ENCODE measurements around the gene ABCC5. TPM values are rescaled to one million over a fixed set of nuclear protein-coding genes. Genes with fewer than 3 reads are reported as not detected.

ABCC5 gene
- total and polyA plus RNA-seq, 2 of the 8 experiments (the other 6 are each of a cell fraction or from before 2014, with no cell fraction given) = 25.3 to 40.8 TPM

- Histone ChIP-seq H3K9ac (replicated peaks in 1 of 4; ENCODE audit: extremely low read depth in 1 of 4, low read depth in 3 of 4, low read length in 3 of 4) (no peak overlapping the region), H4K5ac (ENCODE audit: insufficient read length, low read depth, low read length) (no peak overlapping the region), H4K20me1 (replicated peaks in 1 of 2; ENCODE audit: control insufficient read depth in 1 of 2, insufficient read depth in 2 of 2, low read length in 2 of 2) (no peaks in the 10 kb centered on the region), H3K79me1 (ENCODE audit: low read depth, low read length) (no peaks in the 10 kb centered on the region), H2BK15ac (ENCODE audit: low read length) (no peak overlapping the region), H3K4ac (replicated peaks; ENCODE audit: insufficient read length, low read depth, low read length) (no peak overlapping the region), H3K4me1 (replicated peaks in 1 of 4; ENCODE audit: control insufficient read depth in 3 of 4, insufficient read depth in 4 of 4, low read length in 3 of 4) (no peaks in the 10 kb centered on the region), H2BK20ac (ENCODE audit: low read length) (no peak overlapping the region), H2BK12ac (ENCODE audit: low read depth, low read length) (no peak overlapping the region), H3K4me3 (ENCODE audit: extremely low read depth in 1 of 4, insufficient read depth in 2 of 4, low read depth in 3 of 4, low read length in 4 of 4) (no peak overlapping the region), H3K4me2 (ENCODE audit: insufficient read depth in 1 of 2, low read depth in 2 of 2, low read length in 2 of 2) (no peak overlapping the region), H3K27ac (ENCODE audit: low read depth, low read length) (no peak overlapping the region), H3K23ac (ENCODE audit: insufficient read length) (no peak overlapping the region), H3K9me3 (ENCODE audit: insufficient read depth in 2 of 2, low read depth in 1 of 2, low read length in 1 of 2) (no peaks in the 10 kb centered on the region), H3K56ac (replicated peaks; ENCODE audit: insufficient read length, low read depth, low read length) (no peak overlapping the region), H3K18ac (ENCODE audit: extremely low read depth, low read length) (no peak overlapping the region), H2AFZ (ENCODE audit: low read length) (no peak overlapping the region), H3K14ac (ENCODE audit: insufficient read length) (no peak overlapping the region), H2BK5ac (ENCODE audit: low read depth, low read length) (no peak overlapping the region), H3K36me3 (ENCODE audit: control insufficient read depth in 2 of 4, insufficient read depth in 4 of 4, low read length in 3 of 4) (peaks cover 0 to 20% (median 14%) of the 10 kb centered on the region in 4 experiments; a peak in 7 of 8 replicates), H2BK120ac (replicated peaks; ENCODE audit: low read depth, low read length) (no peak overlapping the region), H3K23me2 (ENCODE audit: low read depth, low read length) (no peaks in the 10 kb centered on the region), H4K91ac (replicated peaks; ENCODE audit: insufficient read length, low read length) (no peak overlapping the region), H2AK5ac (ENCODE audit: low read depth, low read length) (no peak overlapping the region), H3K27me3 (replicated peaks in 1 of 4; ENCODE audit: control insufficient read depth in 3 of 4, extremely low read depth in 1 of 4, insufficient read depth in 3 of 4, low read length in 3 of 4) (no peaks in the 10 kb centered on the region), H3K79me2 (ENCODE audit: control insufficient read depth in 1 of 2, insufficient read depth in 2 of 2, low read length in 2 of 2) (no peaks in the 10 kb centered on the region), H4K8ac (ENCODE audit: extremely low read depth, insufficient read depth, low read length) (no peak overlapping the region)
- TF ChIP-seq BCL11A (IDR thresholded peaks at IDR 0.05; ENCODE audit: low read depth in 2 of 2, low read length in 2 of 2) (no peak), SP4 (IDR thresholded peaks at IDR 0.05; ENCODE audit: low read length) (no peak), POLR2AphosphoS5 (IDR thresholded peaks at IDR 0.05; ENCODE audit: low read depth, low read length) (no peak), TAF7 (optimal IDR thresholded peaks at IDR 0.05; ENCODE audit: borderline replicate concordance, low read depth, low read length) (no peak)
- POLR2A ChIA-PET (ENCODE audit: partially characterized antibody) = interaction anchor here (1.2 kb wide), 1 partner anchor 9 kb away, joined by 3 read pairs; no protein-coding TSS in a partner anchor
- CTCF ChIA-PET (ENCODE audit: partially characterized antibody) = interaction anchor here (0.5 to 4.3 kb wide), 2 partner anchors 12 to 278 kb away, joined by 3 to 21 read pairs; no protein-coding TSS in a partner anchor
- WGBS, 2 experiments (ENCODE audit: extremely low coverage in 1 of 2, insufficient coverage in 1 of 2, insufficient read length in 1 of 2, insufficient replicate concordance in 2 of 2, low coverage in 1 of 2, low lambda C conversion rate in 2 of 2, missing lambda C conversion rate in 1 of 2) = 90% methylated on average over 14 of the region's 14 CpGs; no CpG with 5 or more reads in 1 of the 2 experiments
- FAIRE-seq (no peak), DNase-seq (ENCODE audit: low read depth in 1 of 2, low spot score in 2 of 2) (no peak)
These were observed 97.3 kb downstream of the ABCC5 start for GRCh38 chr3:183920416-183920815.

Measured in H1 (cell line).